Superior temporal gyrus (tissue), 1 donor: Measurements from ENCODE around the gene DNAH3.
"Not testable (repeated sequence)": the region's sequence is repeated elsewhere in the genome, so short reads cannot be mapped to it uniquely, and the experiment has no call there.

ENCODE experiments used
- DNase-seq: peaks from one replicate; pipeline ENCODE4 v3.0.0-alpha.2; 2016; ENCODE audit errors: extremely low spot score

Gene DNAH3

GRCh38 chr16:20997147-20997546 is 153.5 kb downstream of the DNAH3 start:
- DNase-seq, result no peak

- DNase-seq, result no peak
Observed at GRCh38 chr16:20995711-20996110, 154.9 kb downstream of the DNAH3 start.

DNA sequence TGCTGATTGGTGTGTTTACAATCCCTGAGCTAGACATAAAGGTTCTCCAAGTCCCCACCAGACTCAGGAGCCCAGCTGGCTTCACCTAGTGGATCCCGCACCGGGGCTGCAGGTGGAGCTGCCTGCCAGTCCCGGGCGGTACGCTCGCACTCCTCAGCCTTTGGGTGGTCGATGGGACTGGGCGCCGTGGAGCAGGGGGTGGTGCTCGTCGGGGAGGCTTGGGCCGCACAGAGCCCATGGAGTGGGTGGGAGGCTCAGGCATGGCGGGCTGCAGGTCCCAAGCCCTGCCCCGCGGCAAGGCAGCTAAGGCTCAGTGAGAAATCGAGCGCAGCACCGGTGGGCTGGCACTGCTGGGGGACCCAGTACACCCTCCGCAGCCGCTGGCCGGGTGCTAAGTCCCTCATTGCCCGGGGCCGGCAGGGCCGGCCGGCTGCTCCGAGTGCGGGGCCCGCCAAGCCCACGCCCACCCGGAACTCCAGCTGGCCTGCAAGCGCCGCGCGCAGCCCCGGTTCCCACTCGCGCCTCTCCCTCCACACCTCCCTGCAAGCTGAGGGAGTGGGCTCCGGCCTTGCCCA is 161.1 kb downstream of the DNAH3 start:
- not testable (repeated sequence) for DNase-seq

DNA sequence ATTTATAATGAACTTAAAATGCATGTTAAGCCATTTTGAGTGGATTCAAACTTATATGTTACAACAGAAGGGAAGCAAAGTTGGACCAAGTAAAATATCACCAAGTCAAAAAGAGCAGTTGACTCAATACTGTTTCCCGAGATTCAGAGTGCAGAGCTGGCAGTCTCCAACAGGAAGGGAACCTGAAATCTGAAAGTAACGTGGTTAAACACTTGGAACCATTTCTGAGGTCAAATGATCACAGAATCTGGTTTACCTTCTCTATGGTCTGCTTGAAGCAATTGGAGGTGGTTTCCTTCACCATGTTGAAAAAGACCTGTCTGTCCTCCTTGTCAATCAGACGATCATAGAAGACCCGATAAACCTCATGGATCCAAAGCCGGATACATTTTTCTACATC is 163.6 kb downstream of the DNAH3 start:
- DNase-seq, result no peak

- no peak for DNase-seq
Observed at GRCh38 chr16:20984019-20984418, 166.6 kb downstream of the DNAH3 start.

GRCh38 chr16:20976576-20976975 is 174.1 kb downstream of the DNAH3 start:
- no peak for DNase-seq

DNA sequence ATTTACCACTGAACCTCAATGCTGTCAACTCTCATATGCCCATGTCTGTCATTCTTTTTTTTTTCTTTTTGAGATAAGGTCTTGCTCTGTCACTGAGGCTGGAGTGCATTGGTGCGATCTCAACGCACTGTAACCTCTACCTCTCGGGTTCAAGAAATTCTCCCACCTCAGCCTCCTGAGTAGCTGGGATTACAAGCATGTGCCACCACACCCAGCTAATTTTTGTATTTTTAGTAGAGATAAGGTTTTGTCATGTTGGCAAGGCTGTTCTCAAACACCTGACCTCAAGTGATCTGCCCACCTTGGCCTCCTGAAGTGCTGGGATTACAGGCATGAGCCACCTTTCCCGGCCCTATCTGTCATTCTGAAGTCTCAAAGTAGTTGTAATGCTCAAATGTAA is 177.4 kb downstream of the DNAH3 start:
- DNase-seq, result not testable (repeated sequence)

DNA sequence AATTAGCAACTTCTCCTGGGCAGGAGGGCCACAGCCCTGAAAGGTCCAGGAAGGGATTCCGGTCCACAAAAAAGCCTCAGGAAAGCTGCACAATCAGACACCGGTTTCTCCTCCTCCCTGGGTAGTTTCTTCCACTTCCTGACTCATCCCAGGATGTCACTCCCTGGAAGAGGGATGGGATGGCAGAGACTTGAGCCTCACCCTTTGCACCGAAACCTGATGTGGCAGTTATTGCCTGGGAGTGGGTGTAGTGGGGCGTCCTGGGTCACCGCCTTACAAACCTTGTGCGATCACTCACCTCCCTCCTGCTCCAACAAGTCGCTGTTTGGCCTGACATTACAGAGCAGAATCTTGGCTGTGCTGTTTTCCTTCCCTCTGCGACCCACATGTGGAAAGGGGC is 179.2 kb downstream of the DNAH3 start:
- no peak for DNase-seq

DNA sequence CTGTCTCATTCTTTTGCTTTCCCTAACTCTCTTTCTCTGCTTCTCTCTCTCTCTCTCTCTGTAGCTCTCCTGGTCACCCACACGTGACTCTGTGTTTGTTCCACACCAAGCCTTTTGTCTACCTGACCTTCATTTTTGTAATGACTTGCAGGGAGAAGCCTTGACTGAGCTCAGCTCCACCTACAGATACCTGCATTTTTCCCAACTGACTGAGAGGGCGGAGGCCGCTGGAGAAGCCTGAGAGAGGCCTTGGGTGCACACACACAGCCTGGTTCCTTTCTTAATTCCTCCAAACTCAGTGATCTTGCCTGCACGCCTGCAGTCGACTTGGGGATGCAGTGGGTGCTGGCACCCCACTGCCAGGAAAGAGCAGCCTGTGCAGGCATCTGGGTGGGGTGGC is 181.3 kb downstream of the DNAH3 start:
- DNase-seq, result no peak

DNA sequence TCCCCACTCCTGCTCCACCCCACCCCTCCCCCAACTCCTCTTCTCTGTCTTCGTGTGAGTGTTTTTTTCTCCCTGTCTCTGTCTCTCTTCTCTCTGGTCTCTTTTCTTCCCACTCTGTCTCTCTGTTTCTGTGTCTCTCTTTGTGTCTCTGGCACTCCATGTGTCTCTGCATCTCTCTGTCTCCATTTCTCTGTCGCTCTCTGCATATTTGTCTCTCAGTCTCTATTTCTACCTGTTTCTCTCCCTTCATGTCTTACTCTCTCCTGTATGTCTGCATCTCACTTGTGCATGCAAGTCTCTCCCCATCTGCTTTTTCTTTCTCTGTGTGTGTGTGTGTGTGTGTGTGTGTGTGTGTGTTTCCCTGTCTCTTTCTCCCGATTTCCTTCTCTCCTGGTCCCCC is 181.9 kb downstream of the DNAH3 start:
- no peak for DNase-seq

DNA sequence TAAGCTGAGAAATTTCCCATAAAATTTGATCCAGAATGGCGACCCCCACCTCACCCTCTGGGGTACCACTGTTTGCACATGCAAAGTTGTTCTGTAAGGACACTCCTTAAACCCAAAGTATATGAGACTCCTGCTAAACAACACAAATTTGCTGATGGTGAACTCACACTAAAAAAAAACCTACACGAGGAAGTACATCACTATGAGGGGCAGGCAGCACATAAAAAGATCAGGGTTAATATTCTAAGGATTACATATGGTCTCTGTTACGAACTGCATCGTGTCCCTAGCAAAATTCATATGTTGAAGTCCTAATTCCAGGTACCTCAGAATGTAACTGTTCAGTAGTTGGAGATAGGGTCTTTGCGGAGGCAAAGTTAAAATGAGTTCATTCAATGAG is 189.7 kb downstream of the DNAH3 start:
- no peak for DNase-seq

- DNase-seq, result no peak
Observed at GRCh38 chr16:20957153-20957552, 193.5 kb downstream of the DNAH3 start.

DNA sequence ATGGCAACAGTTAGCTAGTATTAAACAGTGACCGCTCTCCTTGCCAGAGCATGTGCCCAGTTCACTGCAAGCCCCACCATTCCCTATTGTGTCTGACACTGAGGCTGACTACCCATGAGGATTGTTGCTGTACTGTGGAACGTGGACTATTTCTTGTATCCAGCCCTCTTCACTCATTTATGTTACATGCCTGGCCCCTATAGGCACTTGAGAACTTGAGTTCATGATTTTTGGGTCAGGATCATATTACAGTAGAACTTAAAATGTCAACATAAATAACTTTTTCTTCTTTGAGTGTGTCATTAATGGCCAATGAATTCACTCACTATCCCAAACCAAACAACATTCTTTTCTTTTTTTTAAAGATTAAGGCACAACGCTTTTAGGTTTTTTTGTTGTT is 194.3 kb downstream of the DNAH3 start:
- DNase-seq, result no peak

DNA sequence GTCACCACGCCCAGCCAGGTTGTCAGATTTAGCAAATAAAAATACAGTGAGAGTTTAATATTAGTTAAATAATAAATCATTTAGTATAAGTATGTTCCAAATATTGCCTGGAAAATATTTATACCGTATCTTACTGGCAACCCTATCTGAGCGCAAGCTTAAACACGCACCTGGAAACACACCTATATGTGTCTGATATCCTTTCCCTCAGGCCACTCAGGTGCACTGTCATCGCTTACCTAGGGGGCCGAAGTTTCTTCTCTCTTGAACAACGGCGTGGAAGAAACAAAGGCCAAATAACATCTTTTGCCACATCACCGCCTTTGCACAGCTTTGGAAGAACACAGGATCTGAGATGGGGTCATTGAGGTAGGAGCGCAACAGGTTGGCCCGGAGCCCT is 196.1 kb downstream of the DNAH3 start:
- no peak for DNase-seq

GRCh38 chr16:20952139-20952920 is 198.3 kb downstream of the DNAH3 start:
- no peak for DNase-seq

GRCh38 chr16:20950294-20950693 is 200.4 kb downstream of the DNAH3 start:
- DNase-seq, result no peak

- no peak for DNase-seq
Observed at GRCh38 chr16:20949660-20950059, 201.0 kb downstream of the DNAH3 start.

DNA sequence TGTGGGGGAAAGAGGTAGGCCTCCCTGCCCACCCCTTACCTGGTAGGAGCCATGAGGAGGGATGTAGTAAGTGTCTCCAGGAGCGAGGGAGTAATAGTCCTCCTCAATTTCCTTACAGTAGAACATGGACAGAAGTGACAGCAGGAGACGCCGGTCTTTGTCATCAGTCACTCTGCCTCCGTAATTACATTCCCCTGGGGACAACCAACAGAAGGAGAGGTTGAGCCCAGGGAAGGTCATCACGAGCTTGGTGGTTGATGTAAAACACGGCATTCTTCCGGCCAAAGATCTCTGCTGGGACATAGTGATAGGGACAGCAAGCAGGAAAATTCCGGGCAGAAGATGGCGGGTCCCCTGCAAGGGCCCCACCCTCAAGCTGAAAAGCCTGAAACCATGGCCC is 202.2 kb downstream of the DNAH3 start:
- DNase-seq, result no peak

- DNase-seq, result no peak
Observed at GRCh38 chr16:20946015-20946629, 204.5 kb downstream of the DNAH3 start.

DNA sequence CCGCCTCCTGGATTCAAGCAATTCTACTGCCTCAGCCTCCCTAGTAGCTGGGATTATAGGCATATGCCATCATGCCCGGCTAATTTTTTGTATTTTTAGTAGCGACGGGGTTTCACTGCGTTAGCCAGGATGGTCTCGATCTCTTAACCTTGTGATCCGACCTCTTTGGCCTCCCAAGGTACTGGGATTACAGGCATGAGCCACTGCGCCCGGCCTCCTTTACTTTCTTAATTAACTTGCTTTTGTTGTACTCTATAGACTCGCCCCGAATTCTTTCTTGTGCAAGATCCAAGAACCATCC is 205.1 kb downstream of the DNAH3 start:
- DNase-seq, result not testable (repeated sequence)

GRCh38 chr16:20944861-20945574 is 205.6 kb downstream of the DNAH3 start:
- no peak for DNase-seq

GRCh38 chr16:20942256-20942655 is 208.4 kb downstream of the DNAH3 start:
- DNase-seq, result no peak

GRCh38 chr16:20941636-20941926 is 209.1 kb downstream of the DNAH3 start:
- no peak for DNase-seq
